ENCODE data around the gene THOP1.

- TF ChIP-seq CTCF (conservative IDR thresholded peaks at IDR 0.05) (peak; percentile 61; the same call in 1 of the 2 replicates), EZH2 (IDR thresholded peaks at IDR 0.05; ENCODE audit: low read depth) (no peak)
Measured at GRCh38 chr19:2840794-2841791, 55.8 kb downstream of the THOP1 start, which contains the start of gene ZNF555.

Measured in PC-9 (cell line).